HG02973 (cell line): ENCODE measurements around the gene CLMP.
"Not testable (repeated sequence)": the region's sequence is repeated elsewhere in the genome, so short reads cannot be mapped to it uniquely, and the experiment has no call there.

Experiments used
- ATAC-seq: cut with Tn5 transposase; IDR thresholded peaks from one replicate; pipeline ENCODE4 v1.9.1; 2021; ENCODE audit warnings: moderate library complexity; ENCODE audit not compliant: unreplicated experiment

The CLMP gene

GRCh38 chr11:123170929-123171328 lies 24.1 kb downstream of the CLMP start:
- ATAC-seq: no peak

- no peak for ATAC-seq
These were observed 25.2 kb downstream of the CLMP start for GRCh38 chr11:123169821-123170220.

- ATAC-seq: no peak
These were observed 26.0 kb downstream of the CLMP start for GRCh38 chr11:123168955-123169484.

GRCh38 chr11:123168241-123168640 lies 26.8 kb downstream of the CLMP start:
- no peak for ATAC-seq

- no peak for ATAC-seq
These were observed 28.9 kb downstream of the CLMP start for GRCh38 chr11:123166071-123166559.

- ATAC-seq: no peak
These were observed 30.2 kb downstream of the CLMP start for GRCh38 chr11:123164732-123165450.

GRCh38 chr11:123163621-123164020 lies 31.4 kb downstream of the CLMP start:
- no peak for ATAC-seq

GRCh38 chr11:123161376-123162030 lies 33.5 kb downstream of the CLMP start:
- ATAC-seq: no peak

- ATAC-seq: no peak
These were observed 35.7 kb downstream of the CLMP start for GRCh38 chr11:123159183-123159857.

GRCh38 chr11:123158033-123159003 lies 36.7 kb downstream of the CLMP start:
- ATAC-seq: no peak

GRCh38 chr11:123152951-123153350 lies 42.1 kb downstream of the CLMP start:
- ATAC-seq: no peak

GRCh38 chr11:123152346-123152745 lies 42.7 kb downstream of the CLMP start:
- not testable (repeated sequence) for ATAC-seq

- no peak for ATAC-seq
These were observed 43.3 kb downstream of the CLMP start for GRCh38 chr11:123151796-123152195.

GRCh38 chr11:123151366-123151765 lies 43.7 kb downstream of the CLMP start:
- no peak for ATAC-seq

GRCh38 chr11:123150882-123151281 lies 44.2 kb downstream of the CLMP start:
- ATAC-seq: no peak

- no peak for ATAC-seq
These were observed 46.1 kb downstream of the CLMP start for GRCh38 chr11:123148965-123149364.

- no peak for ATAC-seq
These were observed 49.4 kb downstream of the CLMP start for GRCh38 chr11:123145661-123146060.

- no peak for ATAC-seq
These were observed 49.8 kb downstream of the CLMP start for GRCh38 chr11:123145220-123145619.

- no peak for ATAC-seq
These were observed 50.3 kb downstream of the CLMP start for GRCh38 chr11:123144707-123145106.

GRCh38 chr11:123143921-123144320 lies 51.1 kb downstream of the CLMP start:
- ATAC-seq: no peak
